CD4-positive, alpha-beta T cell (primary cell): ENCODE measurements around the gene NCKAP5. TPM values are rescaled to one million over a fixed set of nuclear protein-coding genes. Genes with fewer than 3 reads are reported as not detected.

Source experiments
- ATAC-seq: fragments of 200-7000 bp; cut with Tn5 transposase; one replicate; pipeline ENCODE4 v1.10.0; 2022; ENCODE audit warnings: mild to moderate bottlenecking; ENCODE audit not compliant: poor library complexity
- CTCF ChIA-PET: fragments of 350-600 bp; sonication (Branson Sonifier 250); formaldehyde crosslinking; loops from one replicate; lab custom pipeline; 2021; ENCODE audit warnings: antibody characterized with exemption, inconsistent platforms; lab: Charles Lee
- POLR2A ChIA-PET: fragments of 350-600 bp; sonication (Branson Sonifier 250); formaldehyde crosslinking; loops from one replicate; lab custom pipeline; 2021; ENCODE audit warnings: antibody characterized with exemption, inconsistent platforms; lab: Charles Lee
- DNase-seq, 14 experiments: peaks; one replicate each; pipeline ENCODE4 v3.0.0-alpha.2; 2013 to 2020; ENCODE audit warnings: mixed read lengths in 2 of 14
- H3K27ac ChIP-seq, 2 donors: one replicate each; pipeline versions ENCODE4 v1.5.1 to v1.7.0; 2013; ENCODE audit warnings: low read length in 2 of 2, low read depth in 1 of 2, mild to moderate bottlenecking in 1 of 2
- H3K27me3 ChIP-seq, 2 experiments: 1 replicate in 1 of 2; 2 replicates in 1 of 2; pipeline versions ENCODE4 v1.6.1 to v1.7.0; 2013; ENCODE audit warnings: low read length in 2 of 2, control low read depth in 1 of 2, mild to moderate bottlenecking in 1 of 2, moderate library complexity in 1 of 2; ENCODE audit not compliant: insufficient read depth in 2 of 2, control insufficient read depth in 1 of 2
- H3K36me3 ChIP-seq: one replicate; pipeline ENCODE4 v1.6.1; 2013; ENCODE audit warnings: low read length, control low read depth; ENCODE audit not compliant: insufficient read depth
- H3K4me1 ChIP-seq: one replicate; pipeline ENCODE4 v1.6.1; 2013; ENCODE audit warnings: low read length, control low read depth; ENCODE audit not compliant: insufficient read depth
- H3K4me3 ChIP-seq: one replicate; pipeline ENCODE4 v1.5.1; 2013; ENCODE audit warnings: mild to moderate bottlenecking, low read length, moderate library complexity
- H3K9me3 ChIP-seq, 2 experiments: 1 replicate in 1 of 2; 2 replicates in 1 of 2; pipeline versions ENCODE4 v1.6.1 to v1.7.0; 2013; ENCODE audit warnings: low read length in 2 of 2, mild to moderate bottlenecking in 2 of 2, control low read depth in 1 of 2, moderate library complexity in 1 of 2; ENCODE audit not compliant: control insufficient read depth in 1 of 2, insufficient read depth in 1 of 2
- H3K27ac Mint-ChIP-seq: one replicate; pipeline ENCODE4 v1.8.0; 2020; ENCODE audit warnings: mixed read lengths
- H3K27me3 Mint-ChIP-seq: one replicate; pipeline ENCODE4 v1.8.0; 2021; ENCODE audit warnings: mixed read lengths
- H3K36me3 Mint-ChIP-seq: one replicate; pipeline ENCODE4 v1.8.0; 2021; ENCODE audit warnings: low read depth, mixed read lengths
- H3K4me1 Mint-ChIP-seq: one replicate; pipeline ENCODE4 v1.8.0; 2021; ENCODE audit warnings: low read depth, mixed read lengths
- H3K4me3 Mint-ChIP-seq: one replicate; pipeline ENCODE4 v1.8.0; 2020; ENCODE audit warnings: mild to moderate bottlenecking, mixed read lengths
- H3K9me3 Mint-ChIP-seq: one replicate; pipeline ENCODE4 v1.8.0; 2020; ENCODE audit warnings: mixed read lengths
- intact Hi-C, 2 experiments: fragments of 100-400 bp; cut with DNase I in 1 of 2; cut with micrococcal nuclease in 1 of 2; formaldehyde crosslinking; loops; one replicate each; pipeline versions ENCODE4 v1.15.1 to v1.9.0; 2023 to 2025; cut with DNase I, micrococcal nuclease
- total RNA-seq, 174 experiments: library from RNA in 2 of 174; stranded (reverse) in 2 of 174; gene quantifications; one replicate each; pipeline ENCODE4 v1.2.3 and lab custom pipeline; 2021 to 2026
- TF ChIP-seq, protein P1 (sequence below): fragments of 200-600 bp; IDR thresholded peaks from one replicate; pipeline ENCODE4 v1.8.0; 2022; ENCODE audit warnings: antibody characterized with exemption, mild to moderate bottlenecking

Gene NCKAP5
- total RNA-seq, 2 experiments from 2014 or later, result not detected

DNA sequence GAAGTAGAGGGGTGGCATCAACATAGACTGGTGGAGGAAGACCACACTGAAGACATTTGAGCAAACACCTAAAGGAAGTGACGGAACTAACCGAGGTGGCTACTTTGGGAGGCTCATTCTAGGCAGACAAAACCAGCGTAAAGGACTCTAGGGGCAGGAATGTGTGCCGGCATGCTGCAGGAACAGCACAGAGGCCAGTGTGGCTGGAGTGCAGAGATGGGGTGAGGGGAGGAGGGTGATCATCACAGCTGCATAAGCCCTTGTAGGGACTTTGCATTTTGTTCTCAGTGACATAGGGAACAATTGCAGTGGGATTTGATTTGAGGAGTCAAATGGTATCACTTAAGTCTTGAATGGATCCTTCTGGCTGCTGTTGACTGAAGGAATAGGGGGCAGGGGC is 253.5 kb downstream of the NCKAP5 start:
- Mint-ChIP-seq H3K4me1 (no peaks in the 10 kb centered on the region), H3K9me3 (no peaks in the 10 kb centered on the region), H3K36me3 (no peaks in the 10 kb centered on the region), H3K4me3 (no peak overlapping the region), H3K27ac (no peak overlapping the region), H3K27me3 (no peaks in the 10 kb centered on the region)
- no peak for DNase-seq
- Histone ChIP-seq H3K27me3 (no peaks in the 10 kb centered on the region), H3K4me1 (no peaks in the 10 kb centered on the region), H3K9me3 (no peaks in the 10 kb centered on the region), H3K27ac (no peak overlapping the region), H3K4me3 (no peak overlapping the region), H3K36me3 (no peaks in the 10 kb centered on the region)
- ChIA-PET POLR2A (no interaction called here), CTCF (no interaction called here)
- TF ChIP-seq, protein P1, sequence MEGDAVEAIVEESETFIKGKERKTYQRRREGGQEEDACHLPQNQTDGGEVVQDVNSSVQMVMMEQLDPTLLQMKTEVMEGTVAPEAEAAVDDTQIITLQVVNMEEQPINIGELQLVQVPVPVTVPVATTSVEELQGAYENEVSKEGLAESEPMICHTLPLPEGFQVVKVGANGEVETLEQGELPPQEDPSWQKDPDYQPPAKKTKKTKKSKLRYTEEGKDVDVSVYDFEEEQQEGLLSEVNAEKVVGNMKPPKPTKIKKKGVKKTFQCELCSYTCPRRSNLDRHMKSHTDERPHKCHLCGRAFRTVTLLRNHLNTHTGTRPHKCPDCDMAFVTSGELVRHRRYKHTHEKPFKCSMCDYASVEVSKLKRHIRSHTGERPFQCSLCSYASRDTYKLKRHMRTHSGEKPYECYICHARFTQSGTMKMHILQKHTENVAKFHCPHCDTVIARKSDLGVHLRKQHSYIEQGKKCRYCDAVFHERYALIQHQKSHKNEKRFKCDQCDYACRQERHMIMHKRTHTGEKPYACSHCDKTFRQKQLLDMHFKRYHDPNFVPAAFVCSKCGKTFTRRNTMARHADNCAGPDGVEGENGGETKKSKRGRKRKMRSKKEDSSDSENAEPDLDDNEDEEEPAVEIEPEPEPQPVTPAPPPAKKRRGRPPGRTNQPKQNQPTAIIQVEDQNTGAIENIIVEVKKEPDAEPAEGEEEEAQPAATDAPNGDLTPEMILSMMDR, result no peak
- intact Hi-C loops, result no loop called here
- ATAC-seq, result no peak

DNA sequence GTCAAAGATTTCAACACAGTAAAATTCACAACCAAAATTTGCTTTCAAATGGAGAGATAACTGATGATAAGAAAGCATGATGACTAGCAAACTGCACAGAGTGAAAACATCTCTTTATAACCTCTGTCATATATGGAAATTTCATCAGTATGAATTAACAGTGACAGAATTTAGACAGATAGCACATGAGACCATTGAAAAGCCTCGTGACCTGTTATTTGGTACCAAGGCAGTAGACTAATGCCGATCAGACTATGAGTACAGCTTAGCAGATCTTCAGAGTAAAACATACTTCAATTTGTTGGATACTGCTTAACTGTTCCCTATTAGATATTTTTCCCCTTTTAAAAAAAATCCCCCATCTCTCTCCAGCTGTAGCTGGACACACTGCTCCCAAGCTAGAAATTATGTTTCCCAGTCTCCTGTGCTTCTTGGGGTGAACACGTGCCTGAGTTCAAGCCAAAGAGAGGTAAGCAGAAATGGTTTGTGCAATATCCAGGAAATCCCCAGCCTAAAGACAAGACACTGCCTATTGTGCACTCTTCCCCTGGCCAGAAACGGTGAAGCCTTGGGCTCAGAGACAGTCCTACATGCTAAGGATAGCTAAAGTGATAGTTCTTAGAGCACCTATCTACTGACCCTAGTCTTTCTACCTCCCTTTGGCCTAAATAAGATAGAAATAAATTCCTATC is 256.1 kb downstream of the NCKAP5 start:
- H3K36me3 ChIP-seq, result no peaks in the 10 kb centered on the region
- Mint-ChIP-seq H3K36me3 (no peaks in the 10 kb centered on the region), H3K27ac (no peak overlapping the region), H3K9me3 (no peaks in the 10 kb centered on the region), H3K27me3 (no peaks in the 10 kb centered on the region), H3K4me1 (no peaks in the 10 kb centered on the region), H3K4me3 (no peak overlapping the region)
- H3K27me3 ChIP-seq, result no peaks in the 10 kb centered on the region
- TF ChIP-seq, protein P1, result no peak
- intact Hi-C loops, result no loop called here
- no peak overlapping the region for H3K27ac ChIP-seq
- H3K4me3 ChIP-seq, result no peak overlapping the region
- no peaks in the 10 kb centered on the region for H3K9me3 ChIP-seq
- no peak for DNase-seq
- no peaks in the 10 kb centered on the region for H3K4me1 ChIP-seq
- ChIA-PET POLR2A (no interaction called here), CTCF (no interaction called here)
- no peak for ATAC-seq

DNA sequence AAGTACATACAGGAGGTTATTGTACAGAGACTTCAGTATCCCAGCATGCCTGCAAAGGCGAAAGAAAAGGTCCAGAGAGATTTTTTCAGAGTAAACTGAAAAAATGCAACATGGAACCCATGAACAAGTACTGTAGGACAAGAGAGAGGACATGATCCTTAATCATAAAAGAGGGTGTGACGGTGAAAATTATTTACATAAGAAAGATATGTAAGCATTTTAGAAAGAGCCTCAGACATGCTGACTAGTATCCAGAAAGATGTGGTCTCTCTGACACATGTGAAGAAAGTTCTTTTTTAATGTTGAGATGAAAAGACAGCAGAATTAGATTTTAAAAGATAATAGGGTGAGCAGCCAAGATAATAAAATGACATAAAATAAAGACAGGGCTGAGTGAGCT is 262.0 kb downstream of the NCKAP5 start:
- ATAC-seq (no peak), DNase-seq (no peak)
- no peaks in the 10 kb centered on the region for H3K4me1 Mint-ChIP-seq
- intact Hi-C loops, result no loop called here
- no peak overlapping the region for H3K4me3 ChIP-seq
- TF ChIP-seq, protein P1, result no peak
- H3K9me3 Mint-ChIP-seq, result no peaks in the 10 kb centered on the region
- ChIA-PET POLR2A (no interaction called here), CTCF (no interaction called here)
- no peak overlapping the region for H3K27ac Mint-ChIP-seq
- H3K27ac ChIP-seq, result no peak overlapping the region
- no peaks in the 10 kb centered on the region for H3K9me3 ChIP-seq
- H3K36me3 Mint-ChIP-seq, result no peaks in the 10 kb centered on the region
- H3K27me3 ChIP-seq, result no peaks in the 10 kb centered on the region
- H3K27me3 Mint-ChIP-seq, result no peaks in the 10 kb centered on the region
- H3K4me3 Mint-ChIP-seq, result no peak overlapping the region
- H3K4me1 ChIP-seq, result no peaks in the 10 kb centered on the region
- no peaks in the 10 kb centered on the region for H3K36me3 ChIP-seq
